HL-60/S4 (cell line): ENCODE measurements around the gene GJC1.

ENCODE experiments used
- in situ Hi-C: fragments of 300-500 bp; cut with MboI; formaldehyde crosslinking; loops from 2 replicates; pipeline ENCODE4 v1.14.3; 2022; ENCODE audit warnings: low sequenced_read_pairs

GJC1 gene

GRCh38 chr17:44804302-44805089 is 25.6 kb downstream of the GJC1 start:
- in situ Hi-C loops = no loop called here

GRCh38 chr17:44801880-44802279 is 28.2 kb downstream of the GJC1 start:
- in situ Hi-C loops = no loop called here

GRCh38 chr17:44798356-44798755 is 31.7 kb downstream of the GJC1 start:
- in situ Hi-C loops = no loop called here

- in situ Hi-C loops = no loop called here
These were observed 32.3 kb downstream of the GJC1 start for GRCh38 chr17:44797802-44798201.

GRCh38 chr17:44796731-44797130 is 33.4 kb downstream of the GJC1 start:
- in situ Hi-C loops = no loop called here

- in situ Hi-C loops = no loop called here
These were observed 34.2 kb downstream of the GJC1 start for GRCh38 chr17:44795928-44796327.

GRCh38 chr17:44795421-44795820 is 34.7 kb downstream of the GJC1 start:
- in situ Hi-C loops = no loop called here

GRCh38 chr17:44794851-44795413 is 35.2 kb downstream of the GJC1 start:
- in situ Hi-C loops = no loop called here

GRCh38 chr17:44793885-44794842 is 35.9 kb downstream of the GJC1 start:
- in situ Hi-C loops = no loop called here

- in situ Hi-C loops = no loop called here
These were observed 37.8 kb downstream of the GJC1 start for GRCh38 chr17:44792276-44792675.

GRCh38 chr17:44788139-44788538 is 41.9 kb downstream of the GJC1 start:
- in situ Hi-C loops = no loop called here

- in situ Hi-C loops = no loop called here
These were observed 42.7 kb downstream of the GJC1 start for GRCh38 chr17:44787271-44787940.

- in situ Hi-C loops = no loop called here
These were observed 43.5 kb downstream of the GJC1 start for GRCh38 chr17:44786551-44787081.

- in situ Hi-C loops = no loop called here
These were observed 44.2 kb downstream of the GJC1 start for GRCh38 chr17:44785921-44786320.

GRCh38 chr17:44782326-44782850 is 47.7 kb downstream of the GJC1 start:
- in situ Hi-C loops = loop anchor here (5.0 kb wide), 1 partner anchor 85 kb away; no protein-coding TSS in a partner anchor

GRCh38 chr17:44781551-44782325 is 48.3 kb downstream of the GJC1 start:
- in situ Hi-C loops = loop anchor here (5.0 kb wide), 1 partner anchor 86 kb away; no protein-coding TSS in a partner anchor

- in situ Hi-C loops = loop anchor here (5.0 kb wide), 1 partner anchor 86 kb away; no protein-coding TSS in a partner anchor
These were observed 49.1 kb downstream of the GJC1 start for GRCh38 chr17:44780845-44781480.

- in situ Hi-C loops = loop anchor here (5.0 kb wide), 1 partner anchor 87 kb away; no protein-coding TSS in a partner anchor
These were observed 49.9 kb downstream of the GJC1 start for GRCh38 chr17:44780161-44780560.
